HFF-Myc (cell line): Measurements from ENCODE around the gene SH3PXD2B.

Experiments
- DNase-seq: peaks from one replicate; pipeline ENCODE4 v3.0.0-alpha.2; 2011; ENCODE audit warnings: low read depth; ENCODE audit errors: extremely low read depth
- H3K4me3 ChIP-seq: replicated peaks from 2 replicates; pipeline ENCODE4 v1.5.1; 2011; ENCODE audit warnings: low read depth, mild to moderate bottlenecking, control low read depth, low read length
- CTCF ChIP-seq: IDR thresholded peaks from 2 replicates; pipeline ENCODE4 v1.5.1; 2012; ENCODE audit warnings: mild to moderate bottlenecking, low read depth, low read length, control low read depth; ENCODE audit errors: missing control alignments

The SH3PXD2B gene

GRCh38 chr5:172342918-172343317 lies 111.4 kb downstream of the SH3PXD2B start:
- H3K4me3 ChIP-seq: no peak overlapping the region
- no peak for DNase-seq
- TF ChIP-seq CTCF: no peak

GRCh38 chr5:172339264-172340180 lies 114.8 kb downstream of the SH3PXD2B start:
- no peak overlapping the region for H3K4me3 ChIP-seq
- no peak for TF ChIP-seq CTCF
- DNase-seq: no peak

GRCh38 chr5:172336676-172337285 lies 117.5 kb downstream of the SH3PXD2B start:
- TF ChIP-seq CTCF: no peak
- DNase-seq: no peak
- H3K4me3 ChIP-seq: no peak overlapping the region

GRCh38 chr5:172336264-172336663 lies 118.1 kb downstream of the SH3PXD2B start:
- no peak overlapping the region for H3K4me3 ChIP-seq
- no peak for DNase-seq
- no peak for TF ChIP-seq CTCF

- TF ChIP-seq CTCF: no peak
- H3K4me3 ChIP-seq: no peak overlapping the region
- DNase-seq: no peak
Observed at GRCh38 chr5:172335721-172336120, 118.6 kb downstream of the SH3PXD2B start.

GRCh38 chr5:172334641-172335040 lies 119.7 kb downstream of the SH3PXD2B start:
- TF ChIP-seq CTCF: no peak
- no peak overlapping the region for H3K4me3 ChIP-seq
- no peak for DNase-seq
